KMS-11 (cell line): ENCODE data around the gene ZNF219.

ENCODE experiments used
- H2AFZ ChIP-seq: fragments of 200-600 bp; sonication (generic); 2 replicates; pipeline ENCODE4 v1.6.1; 2016; ENCODE audit warnings: antibody characterized with exemption, mixed run types, low read depth
- H3K27ac ChIP-seq: fragments of 200-600 bp; sonication (generic); 2 replicates; pipeline ENCODE4 v1.6.1; 2016; ENCODE audit warnings: mild to moderate bottlenecking, mixed run types
- H3K27me3 ChIP-seq: fragments of 200-600 bp; sonication (generic); 2 replicates; pipeline ENCODE4 v1.6.1; 2017; ENCODE audit warnings: mild to moderate bottlenecking, low read depth, mixed run types, moderate library complexity; ENCODE audit not compliant: insufficient read depth
- H3K36me3 ChIP-seq: fragments of 200-600 bp; sonication (generic); 2 replicates; pipeline ENCODE4 v1.6.1; 2017; ENCODE audit warnings: mild to moderate bottlenecking, mixed run types; ENCODE audit not compliant: insufficient read depth
- H3K4me1 ChIP-seq: fragments of 200-600 bp; sonication (generic); 2 replicates; pipeline ENCODE4 v1.6.1; 2016; ENCODE audit warnings: mild to moderate bottlenecking, low read depth, mixed run types; ENCODE audit not compliant: poor library complexity, severe bottlenecking
- H3K4me2 ChIP-seq: fragments of 200-600 bp; sonication (generic); 2 replicates; pipeline ENCODE4 v1.7.0; 2016; ENCODE audit warnings: mild to moderate bottlenecking, mixed run types
- H3K4me3 ChIP-seq: fragments of 200-600 bp; sonication (generic); IDR thresholded peaks from 2 replicates; pipeline ENCODE4 v1.6.1; 2017; ENCODE audit warnings: low read depth, low read length, mixed read lengths; ENCODE audit not compliant: insufficient read depth
- H3K79me2 ChIP-seq: fragments of 200-600 bp; sonication (generic); 2 replicates; pipeline ENCODE4 v1.6.1; 2016; ENCODE audit warnings: low read depth, mixed run types; ENCODE audit not compliant: insufficient read depth
- H3K9ac ChIP-seq: fragments of 200-600 bp; sonication (generic); 2 replicates; pipeline ENCODE4 v1.6.1; 2016; ENCODE audit warnings: mild to moderate bottlenecking, mixed run types
- H4K20me1 ChIP-seq: fragments of 200-600 bp; sonication (generic); 2 replicates; pipeline ENCODE4 v1.6.1; 2016; ENCODE audit warnings: mild to moderate bottlenecking, mixed run types; ENCODE audit not compliant: insufficient read depth
- TF ChIP-seq, protein P1 (sequence below): fragments of 200-600 bp; sonication (generic); conservative IDR thresholded peaks from 2 replicates; pipeline ENCODE4 v1.6.1; 2017; ENCODE audit warnings: low read depth, mild to moderate bottlenecking, antibody characterized with exemption, low read length, moderate library complexity, mixed read lengths

ZNF219 gene

DNA sequence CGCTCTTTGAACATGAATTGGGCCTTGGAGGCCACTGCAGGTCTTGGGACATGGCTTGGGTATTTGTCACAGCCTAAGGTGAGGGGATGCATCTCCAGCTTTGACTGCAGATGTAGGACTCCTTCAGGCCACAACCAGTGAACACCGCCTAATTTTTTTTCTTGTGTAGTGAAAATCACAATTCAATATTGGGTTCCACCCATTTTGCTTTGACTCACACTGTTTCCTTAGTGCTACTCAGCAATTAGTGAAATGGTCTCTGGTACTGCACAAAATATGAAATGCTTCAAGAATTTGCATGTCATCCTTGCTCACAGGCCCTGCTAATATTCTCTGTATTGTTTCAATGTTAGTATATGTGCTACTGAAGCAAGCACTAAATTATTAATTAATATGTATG lies 14.9 kb upstream of the ZNF219 start:
- TF ChIP-seq, protein P1, sequence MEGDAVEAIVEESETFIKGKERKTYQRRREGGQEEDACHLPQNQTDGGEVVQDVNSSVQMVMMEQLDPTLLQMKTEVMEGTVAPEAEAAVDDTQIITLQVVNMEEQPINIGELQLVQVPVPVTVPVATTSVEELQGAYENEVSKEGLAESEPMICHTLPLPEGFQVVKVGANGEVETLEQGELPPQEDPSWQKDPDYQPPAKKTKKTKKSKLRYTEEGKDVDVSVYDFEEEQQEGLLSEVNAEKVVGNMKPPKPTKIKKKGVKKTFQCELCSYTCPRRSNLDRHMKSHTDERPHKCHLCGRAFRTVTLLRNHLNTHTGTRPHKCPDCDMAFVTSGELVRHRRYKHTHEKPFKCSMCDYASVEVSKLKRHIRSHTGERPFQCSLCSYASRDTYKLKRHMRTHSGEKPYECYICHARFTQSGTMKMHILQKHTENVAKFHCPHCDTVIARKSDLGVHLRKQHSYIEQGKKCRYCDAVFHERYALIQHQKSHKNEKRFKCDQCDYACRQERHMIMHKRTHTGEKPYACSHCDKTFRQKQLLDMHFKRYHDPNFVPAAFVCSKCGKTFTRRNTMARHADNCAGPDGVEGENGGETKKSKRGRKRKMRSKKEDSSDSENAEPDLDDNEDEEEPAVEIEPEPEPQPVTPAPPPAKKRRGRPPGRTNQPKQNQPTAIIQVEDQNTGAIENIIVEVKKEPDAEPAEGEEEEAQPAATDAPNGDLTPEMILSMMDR, result no peak
- Histone ChIP-seq H3K4me1 (peaks cover 30% of the 10 kb centered on the region), H3K27me3 (no peaks in the 10 kb centered on the region), H3K4me2 (no peak overlapping the region), H3K9ac (no peak overlapping the region), H3K79me2 (no peaks in the 10 kb centered on the region), H2AFZ (no peak overlapping the region), H3K36me3 (no peaks in the 10 kb centered on the region), H3K27ac (no peak overlapping the region), H3K4me3 (no peak overlapping the region), H4K20me1 (no peaks in the 10 kb centered on the region)

DNA sequence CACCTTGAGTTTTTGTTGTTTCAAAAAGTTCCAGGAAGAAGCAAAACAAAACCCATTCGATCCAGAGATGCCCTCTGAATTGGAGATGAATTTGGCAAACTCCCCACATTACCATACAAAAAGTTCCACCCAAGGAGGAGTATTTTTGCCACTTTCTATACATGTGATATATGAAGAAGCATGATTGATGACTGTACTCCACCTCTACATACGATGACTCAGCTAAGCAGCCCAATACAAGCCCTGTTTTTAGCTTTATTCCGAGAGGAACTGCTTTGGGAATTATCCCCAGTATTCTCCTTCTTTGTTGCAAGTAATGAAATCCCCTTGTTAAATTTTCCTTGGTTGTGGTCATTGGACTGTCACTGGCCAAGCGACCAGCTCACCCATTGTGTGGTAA lies 13.8 kb upstream of the ZNF219 start:
- Histone ChIP-seq H3K9ac (no peak overlapping the region), H3K4me3 (no peak overlapping the region), H3K4me1 (peaks cover 41% of the 10 kb centered on the region), H4K20me1 (no peaks in the 10 kb centered on the region), H2AFZ (no peak overlapping the region), H3K79me2 (no peaks in the 10 kb centered on the region), H3K27ac (no peak overlapping the region), H3K36me3 (no peaks in the 10 kb centered on the region), H3K4me2 (no peak overlapping the region), H3K27me3 (no peaks in the 10 kb centered on the region)
- TF ChIP-seq, protein P1, result no peak

DNA sequence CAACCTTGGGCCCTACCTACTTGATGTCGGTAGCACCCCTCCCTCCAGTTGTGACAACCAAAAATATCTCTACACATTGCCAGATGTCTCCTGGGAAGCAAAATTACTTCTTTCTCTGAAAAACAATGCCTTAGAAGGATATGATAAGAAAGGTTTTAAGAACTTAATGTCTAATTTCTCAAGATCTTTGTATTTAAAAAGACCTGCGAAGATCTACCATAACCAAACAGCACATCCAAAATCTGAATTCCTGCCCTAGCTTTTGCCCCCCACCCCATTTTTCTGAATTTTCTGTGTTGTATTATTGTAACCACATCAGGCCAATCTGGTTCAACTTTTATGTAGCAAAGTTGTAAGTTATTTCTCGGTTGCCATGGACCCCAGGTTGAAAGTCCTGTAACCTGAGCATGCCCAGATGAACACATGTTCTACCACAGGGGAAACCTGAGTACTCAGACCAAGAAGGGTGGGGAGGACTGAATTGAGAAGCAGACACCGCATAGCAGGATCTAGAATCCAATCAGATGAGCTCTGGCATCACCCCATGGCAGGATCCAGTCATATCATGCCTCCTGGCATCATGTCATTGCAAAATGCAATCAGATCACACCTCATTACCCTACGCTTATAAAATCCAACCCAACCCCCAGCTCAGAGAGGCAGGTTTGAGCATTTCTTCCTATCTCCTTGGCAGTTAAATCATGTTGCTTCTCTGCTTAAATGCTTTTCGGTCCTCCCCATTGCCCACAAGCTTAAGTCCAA lies 11.1 kb upstream of the ZNF219 start:
- Histone ChIP-seq H3K27me3 (no peaks in the 10 kb centered on the region), H2AFZ (peak overlapping the region; percentile 48), H4K20me1 (no peaks in the 10 kb centered on the region), H3K4me3 (no peak overlapping the region), H3K79me2 (no peaks in the 10 kb centered on the region), H3K27ac (peak overlapping the region; percentile 81), H3K36me3 (no peaks in the 10 kb centered on the region), H3K4me2 (peak overlapping the region; percentile 70), H3K4me1 (peaks cover 68% of the 10 kb centered on the region), H3K9ac (peak overlapping the region; percentile 30; the same call in 1 of the 2 replicates)
- TF ChIP-seq, protein P1, result no peak

DNA sequence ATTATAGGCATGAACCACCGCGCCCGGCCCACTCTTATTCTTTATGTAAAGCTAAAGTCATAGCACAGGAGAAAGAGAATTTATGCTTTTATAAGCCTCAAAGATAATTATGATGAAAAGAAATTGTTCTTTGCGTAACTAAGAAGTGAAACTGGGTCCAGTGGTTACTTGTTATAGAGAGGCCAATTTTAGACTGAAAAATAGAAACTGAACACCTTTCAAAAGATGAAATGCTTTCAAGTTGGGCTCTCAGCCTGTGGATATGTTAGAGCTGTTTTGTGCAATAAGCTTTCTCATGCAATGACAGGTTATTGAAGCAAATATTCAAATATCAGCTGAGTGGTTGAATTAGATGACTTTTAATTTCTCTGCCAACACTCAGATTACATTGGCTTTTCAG lies 10.3 kb upstream of the ZNF219 start:
- Histone ChIP-seq H3K4me1 (peaks cover 68% of the 10 kb centered on the region), H3K36me3 (no peaks in the 10 kb centered on the region), H3K27ac (peak overlapping the region; percentile 81), H3K4me2 (peak overlapping the region; percentile 70), H3K79me2 (no peaks in the 10 kb centered on the region), H3K9ac (peak overlapping the region; percentile 8; the same call in 1 of the 2 replicates), H2AFZ (no peak overlapping the region; the same call in 1 of the 2 replicates), H3K4me3 (no peak overlapping the region), H4K20me1 (no peaks in the 10 kb centered on the region), H3K27me3 (no peaks in the 10 kb centered on the region)
- TF ChIP-seq, protein P1, result no peak
